Measurements from ENCODE around the gene UGP2. TPM values are rescaled to one million over a fixed set of nuclear protein-coding genes. Genes with fewer than 3 reads are reported as not detected.

UGP2 gene
- total RNA-seq, 4 donors from 2014 or later: 60.1 to 84.9 (median 65.2) TPM

GRCh38 chr2:63880625-63881024, 38.9 kb downstream of the UGP2 start:
- no peak overlapping the region for H3K27ac ChIP-seq
- H3K4me1 ChIP-seq: peaks cover 15% of the 10 kb centered on the region
- TF ChIP-seq CTCF (IDR thresholded peaks at IDR 0.05) (no peak), POLR2AphosphoS5 (IDR thresholded peaks at IDR 0.05) (no peak), POLR2A (IDR thresholded peaks at IDR 0.05) (no peak), EP300 (IDR thresholded peaks at IDR 0.05) (no peak)
- H3K9me3 ChIP-seq: no peaks in the 10 kb centered on the region
- H3K4me3 ChIP-seq: no peak overlapping the region
- no peak for DNase-seq (ENCODE audit: low spot score in 2 of 2)
- 85% methylated on average over 4 of the region's 4 CpGs for WGBS
- H3K27me3 ChIP-seq: no peaks in the 10 kb centered on the region
- peaks cover 39% of the 10 kb centered on the region for H3K36me3 ChIP-seq

- TF ChIP-seq EP300 (IDR thresholded peaks at IDR 0.05): no peak
- TF ChIP-seq POLR2A (IDR thresholded peaks at IDR 0.05): no peak
- TF ChIP-seq CTCF (IDR thresholded peaks at IDR 0.05): no peak
- TF ChIP-seq POLR2AphosphoS5 (IDR thresholded peaks at IDR 0.05): no peak
- no peak for DNase-seq (ENCODE audit: low spot score in 2 of 2)
- no peak overlapping the region for H3K27ac ChIP-seq
- WGBS: 97% methylated on average over 2 of the region's 2 CpGs
- H3K4me1 ChIP-seq: peaks cover 9% of the 10 kb centered on the region
- no peaks in the 10 kb centered on the region for H3K9me3 ChIP-seq
- no peak overlapping the region for H3K4me3 ChIP-seq
- H3K27me3 ChIP-seq: no peaks in the 10 kb centered on the region
- peaks cover 45% of the 10 kb centered on the region for H3K36me3 ChIP-seq
These were observed 39.5 kb downstream of the UGP2 start for GRCh38 chr2:63881205-63881604.

- Histone ChIP-seq H3K36me3 (peaks cover 59% of the 10 kb centered on the region), H3K27me3 (no peaks in the 10 kb centered on the region), H3K27ac (no peak overlapping the region), H3K9me3 (no peaks in the 10 kb centered on the region), H3K4me3 (no peak overlapping the region), H3K4me1 (no peaks in the 10 kb centered on the region)
- WGBS: 88% methylated on average over 3 of the region's 3 CpGs
- TF ChIP-seq POLR2A (IDR thresholded peaks at IDR 0.05) (no peak), CTCF (IDR thresholded peaks at IDR 0.05) (no peak), EP300 (IDR thresholded peaks at IDR 0.05) (no peak), POLR2AphosphoS5 (IDR thresholded peaks at IDR 0.05) (no peak)
- DNase-seq (ENCODE audit: low spot score in 2 of 2): no peak
These were observed 40.9 kb downstream of the UGP2 start for GRCh38 chr2:63882395-63883105.

GRCh38 chr2:63886445-63886844, 44.7 kb downstream of the UGP2 start:
- no peak overlapping the region for H3K4me3 ChIP-seq
- H3K9me3 ChIP-seq: no peaks in the 10 kb centered on the region
- TF ChIP-seq CTCF (IDR thresholded peaks at IDR 0.05): no peak
- TF ChIP-seq POLR2AphosphoS5 (IDR thresholded peaks at IDR 0.05): no peak
- no peak for TF ChIP-seq POLR2A (IDR thresholded peaks at IDR 0.05)
- no peak for TF ChIP-seq EP300 (IDR thresholded peaks at IDR 0.05)
- DNase-seq (ENCODE audit: low spot score in 2 of 2): no peak
- peaks cover 4% of the 10 kb centered on the region for H3K4me1 ChIP-seq
- no peak overlapping the region for H3K27ac ChIP-seq
- H3K36me3 ChIP-seq: peaks cover 76% of the 10 kb centered on the region
- H3K27me3 ChIP-seq: no peaks in the 10 kb centered on the region
- 95% methylated on average over 2 of the region's 2 CpGs for WGBS

- no peaks in the 10 kb centered on the region for H3K9me3 ChIP-seq
- WGBS: 89% methylated on average over 2 of the region's 2 CpGs
- peaks cover 83% of the 10 kb centered on the region for H3K36me3 ChIP-seq
- no peak for DNase-seq (ENCODE audit: low spot score in 2 of 2)
- H3K27me3 ChIP-seq: no peaks in the 10 kb centered on the region
- H3K4me3 ChIP-seq: no peak overlapping the region
- TF ChIP-seq CTCF (IDR thresholded peaks at IDR 0.05): no peak
- no peak for TF ChIP-seq EP300 (IDR thresholded peaks at IDR 0.05)
- no peak for TF ChIP-seq POLR2A (IDR thresholded peaks at IDR 0.05)
- TF ChIP-seq POLR2AphosphoS5 (IDR thresholded peaks at IDR 0.05): no peak
- H3K27ac ChIP-seq: no peak overlapping the region
- peaks cover 4% of the 10 kb centered on the region for H3K4me1 ChIP-seq
These were observed 46.4 kb downstream of the UGP2 start for GRCh38 chr2:63888053-63888452.

Measured in suprapubic skin (tissue), 4 donors.